Measurements from ENCODE around the gene IPO13.

Gene IPO13, protein sequence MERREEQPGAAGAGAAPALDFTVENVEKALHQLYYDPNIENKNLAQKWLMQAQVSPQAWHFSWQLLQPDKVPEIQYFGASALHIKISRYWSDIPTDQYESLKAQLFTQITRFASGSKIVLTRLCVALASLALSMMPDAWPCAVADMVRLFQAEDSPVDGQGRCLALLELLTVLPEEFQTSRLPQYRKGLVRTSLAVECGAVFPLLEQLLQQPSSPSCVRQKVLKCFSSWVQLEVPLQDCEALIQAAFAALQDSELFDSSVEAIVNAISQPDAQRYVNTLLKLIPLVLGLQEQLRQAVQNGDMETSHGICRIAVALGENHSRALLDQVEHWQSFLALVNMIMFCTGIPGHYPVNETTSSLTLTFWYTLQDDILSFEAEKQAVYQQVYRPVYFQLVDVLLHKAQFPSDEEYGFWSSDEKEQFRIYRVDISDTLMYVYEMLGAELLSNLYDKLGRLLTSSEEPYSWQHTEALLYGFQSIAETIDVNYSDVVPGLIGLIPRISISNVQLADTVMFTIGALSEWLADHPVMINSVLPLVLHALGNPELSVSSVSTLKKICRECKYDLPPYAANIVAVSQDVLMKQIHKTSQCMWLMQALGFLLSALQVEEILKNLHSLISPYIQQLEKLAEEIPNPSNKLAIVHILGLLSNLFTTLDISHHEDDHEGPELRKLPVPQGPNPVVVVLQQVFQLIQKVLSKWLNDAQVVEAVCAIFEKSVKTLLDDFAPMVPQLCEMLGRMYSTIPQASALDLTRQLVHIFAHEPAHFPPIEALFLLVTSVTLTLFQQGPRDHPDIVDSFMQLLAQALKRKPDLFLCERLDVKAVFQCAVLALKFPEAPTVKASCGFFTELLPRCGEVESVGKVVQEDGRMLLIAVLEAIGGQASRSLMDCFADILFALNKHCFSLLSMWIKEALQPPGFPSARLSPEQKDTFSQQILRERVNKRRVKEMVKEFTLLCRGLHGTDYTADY

DNA sequence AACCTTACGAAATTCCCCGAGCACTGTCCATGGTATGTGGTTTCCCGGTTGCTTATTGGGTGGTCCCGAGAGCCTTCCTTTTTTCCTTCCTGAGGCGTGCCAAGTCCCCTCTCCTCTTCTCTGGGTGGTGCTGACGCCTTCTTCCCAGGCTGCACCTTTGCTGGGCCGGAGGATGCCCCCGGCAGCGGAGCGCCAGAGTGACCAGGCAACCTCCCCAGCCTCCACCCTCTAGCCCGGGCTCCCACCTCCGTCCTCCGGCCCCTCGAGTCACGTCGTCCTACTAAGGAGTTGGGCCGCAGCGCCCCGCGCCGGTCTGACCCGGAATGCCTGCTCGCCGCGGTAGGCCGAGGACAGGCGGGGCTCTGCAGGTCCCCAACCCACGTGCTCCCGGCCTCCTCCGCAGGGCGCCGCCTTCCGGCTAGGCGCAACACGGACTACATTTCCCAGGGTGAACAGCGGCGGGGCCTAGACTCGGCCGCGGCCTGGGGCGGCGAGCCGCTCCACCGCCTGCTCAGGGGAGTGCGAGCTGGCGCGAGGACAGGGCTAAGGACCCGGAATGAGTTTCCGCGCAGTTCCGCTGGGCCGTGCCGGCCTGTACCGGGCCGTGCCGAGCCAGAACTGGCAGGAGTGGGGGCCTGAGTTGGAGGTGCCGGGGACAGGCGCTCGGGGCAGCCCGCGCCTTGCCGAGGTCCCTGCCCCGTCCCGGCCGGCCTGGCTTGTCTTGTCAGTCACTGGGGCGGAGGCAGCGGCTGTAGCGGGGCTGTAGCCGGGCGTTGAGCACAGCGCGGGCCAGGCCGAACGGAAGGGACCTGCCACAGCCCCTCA lies at the start of gene IPO13:
Gene IPO13, plus strand, starts transcription at position 715 of the 825 bp plus-strand sequence. CDS start 651 bp downstream, outside the sequence.
- DNase-seq: peak; percentile 98

- DNase-seq: no peak
Measured at GRCh38 chr1:43898981-43899380, 47.8 kb upstream of the IPO13 start.

GRCh38 chr1:43900386-43900785 lies 46.4 kb upstream of the IPO13 start:
- DNase-seq: no peak

GRCh38 chr1:43901196-43901961 lies 45.4 kb upstream of the IPO13 start:
- DNase-seq: no peak

DNA sequence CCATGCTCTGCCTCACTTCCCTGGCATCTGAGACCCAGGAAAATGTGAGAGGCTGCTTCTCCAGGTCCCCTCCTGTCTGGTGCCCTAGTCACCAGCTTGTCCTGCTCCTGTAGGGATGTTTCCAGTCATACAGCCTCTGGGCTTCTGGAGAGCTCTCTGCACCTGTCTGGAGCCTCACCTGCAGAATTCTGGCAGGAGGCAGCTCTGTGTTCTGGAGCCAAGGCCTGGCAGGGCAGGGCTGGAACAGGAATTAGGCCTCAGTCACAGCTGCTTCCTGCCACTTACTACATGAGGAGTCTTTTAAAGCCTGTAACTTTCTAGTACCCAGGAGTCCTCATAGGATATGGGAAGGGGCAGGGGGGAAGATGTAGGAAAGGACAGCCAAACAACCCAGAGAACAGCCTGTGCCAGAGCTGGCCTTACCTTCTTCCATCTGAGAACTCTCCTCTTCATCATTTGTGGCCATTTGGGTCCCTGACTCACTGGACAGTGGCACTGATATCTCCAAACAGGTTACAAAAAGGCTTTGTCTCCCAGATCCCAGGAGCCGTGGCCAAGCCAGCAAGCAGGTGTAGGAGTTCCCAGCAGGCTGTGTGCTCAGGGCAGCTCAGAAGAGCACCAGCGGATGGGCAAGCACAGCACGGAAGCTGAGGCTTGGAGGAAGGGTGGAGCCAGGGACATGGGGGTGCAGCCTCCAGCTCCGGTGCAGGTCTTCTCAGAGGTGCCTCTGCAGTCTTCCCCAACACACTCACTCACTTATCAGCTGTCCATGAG lies 44.5 kb upstream of the IPO13 start:
- DNase-seq: no peak

GRCh38 chr1:43904660-43905551 lies 41.8 kb upstream of the IPO13 start:
- no peak for DNase-seq

- no peak for DNase-seq
Measured at GRCh38 chr1:43908226-43908625, 38.5 kb upstream of the IPO13 start.

- DNase-seq: peak; percentile 13
Measured at GRCh38 chr1:43908858-43909257, 37.9 kb upstream of the IPO13 start.

DNA sequence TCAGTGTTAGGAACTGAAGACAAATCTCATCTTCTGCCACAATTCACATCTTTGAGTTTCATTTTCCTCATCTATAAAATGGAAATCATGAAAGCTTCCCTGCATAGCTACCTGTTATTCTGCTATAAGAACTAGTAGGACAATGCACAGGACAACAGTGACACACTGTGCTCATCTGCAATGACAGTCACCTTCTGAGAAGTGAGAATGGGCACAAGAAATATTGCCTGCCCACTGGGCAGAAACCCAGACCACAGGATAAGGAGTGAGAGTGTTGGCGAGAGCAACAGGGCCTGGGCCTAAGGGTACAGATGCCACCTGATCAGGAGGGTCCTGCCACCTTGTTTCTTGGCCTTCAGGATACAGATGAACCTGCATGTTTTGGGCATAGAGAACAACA lies 36.4 kb upstream of the IPO13 start:
- peak; percentile 12 for DNase-seq

DNA sequence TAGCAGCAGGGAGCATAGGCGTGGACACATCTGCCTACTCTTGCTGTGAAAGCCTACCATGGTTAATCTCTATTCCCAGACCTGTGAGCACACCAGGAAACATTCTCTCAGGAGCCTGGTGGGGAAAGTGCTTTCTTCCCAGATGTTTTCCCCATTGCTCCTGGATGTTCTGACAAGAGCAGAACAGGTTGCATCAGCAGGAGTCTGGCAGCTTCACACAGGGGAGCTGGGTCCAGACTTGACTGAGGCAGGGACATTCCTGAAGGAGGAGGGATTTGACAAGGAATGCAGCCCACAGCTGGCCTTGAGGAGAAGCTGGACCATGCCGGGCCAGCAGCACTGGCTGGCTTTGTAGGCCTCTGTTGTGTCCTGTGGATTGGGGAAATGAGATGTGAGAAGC lies 34.1 kb upstream of the IPO13 start:
- DNase-seq: no peak

GRCh38 chr1:43913051-43913501 lies 33.7 kb upstream of the IPO13 start:
- DNase-seq: peak; percentile 45

- no peak for DNase-seq
Measured at GRCh38 chr1:43913666-43914360, 32.9 kb upstream of the IPO13 start.

DNA sequence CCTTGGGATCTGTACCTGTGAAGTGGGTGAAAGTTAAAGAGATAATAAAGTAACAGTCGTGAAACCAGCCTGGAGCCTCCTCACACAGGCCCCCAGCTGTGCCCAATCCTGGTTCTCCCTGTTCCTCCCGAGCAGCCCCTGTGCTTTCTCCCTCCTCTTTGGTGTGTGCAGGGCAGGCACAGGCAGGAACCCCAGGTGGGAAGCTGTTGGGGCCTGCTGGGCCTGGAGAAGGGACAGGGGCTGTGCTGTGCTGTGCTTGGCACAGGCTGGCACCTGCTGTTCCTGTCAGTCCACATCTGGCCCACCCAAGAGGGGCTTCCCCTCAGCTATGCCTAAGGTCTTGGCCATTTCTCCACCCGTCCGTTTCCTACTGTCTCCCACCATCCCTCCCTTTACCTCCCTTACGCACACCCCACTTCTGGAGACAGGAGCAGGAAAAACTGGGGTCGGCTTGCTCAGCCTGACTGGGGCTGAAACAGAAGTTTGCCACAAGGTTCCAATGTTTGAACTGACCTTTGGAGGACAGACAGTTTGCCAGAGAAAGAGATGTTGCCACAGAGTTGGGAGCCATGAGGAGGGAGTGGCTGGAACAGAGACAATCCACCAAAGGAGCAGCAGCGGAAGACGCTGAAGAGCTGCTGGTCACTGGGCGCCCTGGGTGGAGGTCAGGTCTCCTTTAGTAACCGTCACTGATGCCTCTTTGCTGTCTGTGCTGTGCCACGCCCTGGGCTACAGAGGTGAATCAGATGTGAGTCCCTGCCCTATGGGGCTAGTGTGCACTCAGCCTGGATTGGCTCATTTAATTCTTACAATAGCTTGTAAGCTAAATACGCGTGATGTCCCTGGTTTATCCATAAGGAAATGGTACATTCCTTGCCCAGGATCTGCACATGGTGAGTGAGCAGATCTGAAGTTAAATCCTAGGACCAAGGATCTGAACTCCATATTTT lies 31.9 kb upstream of the IPO13 start:
- no peak for DNase-seq

DNA sequence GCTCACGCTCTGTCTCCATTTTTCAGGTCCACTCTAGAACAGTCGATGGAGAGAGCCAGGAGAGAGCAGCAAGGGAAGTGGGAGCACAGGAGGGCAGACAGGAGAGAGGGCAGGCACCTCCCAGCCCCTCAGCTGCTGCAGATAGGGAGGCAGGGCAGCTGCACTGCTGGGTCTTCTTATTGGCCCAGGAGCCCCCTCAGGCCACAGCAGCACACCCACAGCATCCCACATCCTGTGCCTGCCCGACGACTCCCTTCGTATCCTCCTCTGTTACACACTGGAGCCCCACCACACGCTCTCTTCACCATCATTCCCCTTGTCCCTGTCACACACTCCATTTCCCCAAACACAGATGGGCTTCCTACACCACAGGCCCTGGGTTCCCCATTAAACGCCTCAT lies 26.8 kb upstream of the IPO13 start:
- no peak for DNase-seq

DNA sequence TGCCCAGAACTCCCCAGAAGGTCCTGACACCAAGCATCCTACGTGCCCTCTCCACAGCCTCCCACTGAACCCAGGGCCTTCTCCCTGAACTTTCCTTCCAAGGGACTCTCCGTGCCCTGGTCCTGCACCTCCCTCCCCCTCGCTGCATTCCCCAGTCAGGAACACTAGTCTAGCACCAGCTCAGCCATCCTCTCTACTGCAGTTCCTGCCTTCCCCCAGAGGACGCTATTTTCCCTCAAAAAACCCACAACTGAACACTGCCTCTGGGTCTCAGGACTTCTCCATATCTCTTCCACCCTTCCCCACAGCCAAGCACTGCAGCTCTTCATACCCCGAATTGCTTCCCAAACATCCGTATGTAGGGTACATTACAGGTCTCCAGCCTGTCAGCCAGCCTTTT lies 25.7 kb upstream of the IPO13 start:
- no peak for DNase-seq

DNA sequence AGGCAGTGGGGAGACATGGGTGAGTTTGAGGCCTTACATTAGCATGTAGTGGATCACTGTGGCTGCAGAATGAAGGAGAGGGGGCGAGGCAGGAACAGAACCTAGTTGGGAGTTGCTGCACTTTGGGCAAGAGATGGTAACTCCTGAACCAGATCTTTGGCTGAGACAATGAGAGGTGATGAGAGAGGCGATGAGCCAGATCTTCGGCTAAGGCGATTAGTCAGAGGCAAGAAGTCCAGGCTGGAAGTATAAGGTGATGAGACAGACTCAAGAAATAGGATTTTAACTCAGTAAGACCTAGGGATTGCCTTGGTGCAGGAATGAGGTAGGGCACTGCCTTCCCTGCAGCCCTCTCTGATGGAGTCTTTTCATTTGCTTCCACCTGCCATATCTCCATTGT lies 22.2 kb upstream of the IPO13 start:
- DNase-seq: no peak

DNA sequence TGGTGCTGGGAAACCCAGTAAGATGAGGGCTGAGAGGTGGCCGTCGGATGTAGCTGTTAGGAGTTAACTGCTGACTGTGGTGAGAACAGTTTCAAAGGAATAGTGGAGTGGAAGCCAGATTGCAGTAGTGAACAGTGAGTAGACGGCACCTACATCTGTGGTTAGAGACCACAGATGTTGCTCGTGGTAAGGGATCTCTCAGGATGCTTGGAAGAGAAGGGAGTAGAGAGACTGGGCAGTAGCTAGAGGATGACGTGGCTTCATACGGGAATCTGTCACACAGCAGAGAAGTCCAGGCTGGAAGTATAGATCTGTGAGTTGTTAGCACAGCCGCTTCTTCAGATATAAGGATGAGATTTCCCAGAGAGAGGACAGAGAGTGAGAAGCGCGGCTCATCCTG lies 20.9 kb upstream of the IPO13 start:
- no peak for DNase-seq
